A549 (cell line): ENCODE data around the gene VWF. TPM values are rescaled to one million over a fixed set of nuclear protein-coding genes. Genes with fewer than 3 reads are reported as not detected.
A peak's percentile ranks its signal among the peaks of the same experiment; 100 is the strongest.

ENCODE experiments used
- ATAC-seq, 2 experiments: fragments of 200-7000 bp in 1 of 2; fragments of >200 bp in 1 of 2; cut with Nextera tagmentation in 1 of 2; cut with Tn5 transposase in 1 of 2; 3 replicates each; pipeline versions ENCODE4 v1.8.0 to v1.9.1; 2018 to 2020; ENCODE audit warnings: mild to moderate bottlenecking in 1 of 2, moderate library complexity in 1 of 2
- CTCF ChIA-PET: fragments of 300-600 bp; sonication (Branson Sonifier 250); formaldehyde crosslinking; extraction: SDS; loops from one replicate; lab custom pipeline; 2021; ENCODE audit warnings: antibody characterized with exemption, inconsistent platforms; lab: Yijun Ruan, JAX
- POLR2A ChIA-PET: fragments of 350-600 bp; formaldehyde crosslinking; extraction: SDS; loops from one replicate; lab custom pipeline; 2021; ENCODE audit warnings: antibody characterized with exemption, inconsistent platforms; lab: Yijun Ruan, JAX
- DNase-seq, 2 experiments: peaks; one replicate each; pipeline versions ENCODE4 v3.0.0 to v3.0.0-alpha.2; 2011 to 2016; ENCODE audit warnings: low read depth in 1 of 2, low spot score in 1 of 2
- FAIRE-seq: peaks from 2 replicates; lab custom pipeline; 2011; peaks lifted over from hg19 to GRCh38; lab: Jason Lieb, UNC
- H3K27ac ChIP-seq, 2 experiments: fragments of >200 bp; sonication (Bioruptor Twin); formaldehyde crosslinking; 3 replicates each; pipeline ENCODE4 v1.5.1; 2016 to 2017
- H3K4me1 ChIP-seq: fragments of >200 bp; sonication (Bioruptor Twin); formaldehyde crosslinking; 3 replicates; pipeline ENCODE4 v1.6.1; 2016
- H3K4me2 ChIP-seq: fragments of >200 bp; sonication (Bioruptor Twin); formaldehyde crosslinking; 3 replicates; pipeline ENCODE4 v1.6.1; 2016
- H3K4me3 ChIP-seq: fragments of >200 bp; sonication (Bioruptor Twin); formaldehyde crosslinking; 3 replicates; pipeline ENCODE4 v1.5.1; 2016
- H3K9me3 ChIP-seq: fragments of >200 bp; sonication (Bioruptor Twin); formaldehyde crosslinking; 3 replicates; pipeline ENCODE4 v1.6.1; 2016
- BHLHE40 ChIP-seq: IDR thresholded peaks from 2 replicates; pipeline ENCODE4 v1.6.1; 2012; ENCODE audit warnings: low read depth, low read length, inconsistent platforms
- CBX2 ChIP-seq: fragments of 200-600 bp; sonication (generic); IDR thresholded peaks from 2 replicates; pipeline ENCODE4 v1.6.1; 2016; ENCODE audit warnings: low read depth, mild to moderate bottlenecking, borderline replicate concordance
- CHD2 ChIP-seq: fragments of 150-350 bp; IDR thresholded peaks from 2 replicates; pipeline ENCODE4 v1.6.1; 2014; ENCODE audit warnings: low read length; ENCODE audit not compliant: partially characterized antibody
- EP300 ChIP-seq, 2 experiments: fragments of >200 bp; sonication (Bioruptor Twin); formaldehyde crosslinking; IDR thresholded peaks; 2 replicates in 1 of 2; 3 replicates in 1 of 2; pipeline ENCODE4 v1.6.1; 2016 to 2017
- FOSB ChIP-seq: fragments of 250-450 bp; sonication (Bioruptor Pico); IDR thresholded peaks from 2 replicates; pipeline ENCODE4 v1.5.0; 2020; ENCODE audit warnings: mild to moderate bottlenecking, moderate library complexity
- GATA3 ChIP-seq: IDR thresholded peaks from 2 replicates; pipeline ENCODE4 v1.6.1; 2012; ENCODE audit warnings: borderline replicate concordance
- KDM1A ChIP-seq: fragments of 200-600 bp; sonication (generic); IDR thresholded peaks from 2 replicates; pipeline ENCODE4 v1.6.1; 2016; ENCODE audit warnings: low read depth, mild to moderate bottlenecking
- MAZ ChIP-seq: fragments of 150-350 bp; IDR thresholded peaks from 2 replicates; pipeline ENCODE4 v1.6.1; 2014; ENCODE audit warnings: antibody characterized with exemption, low read depth, low read length, borderline replicate concordance
- NPAS2 ChIP-seq: fragments of 250-450 bp; sonication (Bioruptor Pico); IDR thresholded peaks from 2 replicates; pipeline ENCODE4 v1.8.0; 2022; ENCODE audit warnings: mild to moderate bottlenecking, moderate library complexity, borderline replicate concordance
- PHF8 ChIP-seq: fragments of 200-600 bp; sonication (generic); IDR thresholded peaks from 2 replicates; pipeline ENCODE4 v1.6.1; 2016; ENCODE audit warnings: low read depth, mild to moderate bottlenecking, antibody characterized with exemption, moderate library complexity, borderline replicate concordance
- POLR2A ChIP-seq: IDR thresholded peaks from 2 replicates; pipeline ENCODE4 v1.6.1; 2012; ENCODE audit warnings: mild to moderate bottlenecking, low read length
- RFX5 ChIP-seq: fragments of 450-650 bp; IDR thresholded peaks from 2 replicates; pipeline ENCODE4 v1.7.1; 2014; ENCODE audit warnings: antibody characterized with exemption, mild to moderate bottlenecking, moderate library complexity
- TP53 ChIP-seq: fragments of 250-450 bp; sonication (Bioruptor Pico); IDR thresholded peaks from 2 replicates; pipeline ENCODE4 v1.5.0; 2021; ENCODE audit warnings: mild to moderate bottlenecking, moderate library complexity
- WGBS: methylation state at CpG from one replicate; pipeline ENCODE4 v1.1.6; 2017; ENCODE audit errors: missing lambda C conversion rate; 5-methylcytosine and 5-hydroxymethylcytosine counted together
- polyA plus RNA-seq, 4 experiments: library from polyadenylated mRNA; depleted of rRNA in 3 of 4; stranded (reverse); fragments of >200 nt; fragmentation: RNase III in 1 of 4; extraction: RNeasy Plus Mini Kit Qiagen cat#74134 plus additional on column Dnase treatment in 1 of 4; gene quantifications; 2 replicates in 3 of 4; 3 replicates in 1 of 4; pipeline ENCODE4 v1.2.3, GENCODE V29; 2011 to 2017
- TF ChIP-seq, protein P1 (sequence below): fragments of 200-600 bp; sonication (generic); IDR thresholded peaks from 2 replicates; pipeline ENCODE4 v1.6.1; 2016; ENCODE audit warnings: antibody characterized with exemption, mild to moderate bottlenecking, moderate library complexity
- TF ChIP-seq, protein P2 (sequence below): fragments of >200 bp; sonication (Bioruptor Twin); formaldehyde crosslinking; IDR thresholded peaks from 3 replicates; pipeline ENCODE4 v1.6.1; 2016
- TF ChIP-seq, protein P3 (sequence below): fragments of >200 bp; sonication (Bioruptor Twin); formaldehyde crosslinking; IDR thresholded peaks from 3 replicates; pipeline ENCODE4 v1.5.1; 2016
- TF ChIP-seq, protein P4 (sequence below): fragments of 250-450 bp; sonication (Bioruptor Pico); IDR thresholded peaks from 2 replicates; pipeline ENCODE4 v1.5.0; 2021; ENCODE audit warnings: mild to moderate bottlenecking, moderate library complexity, borderline replicate concordance
- TF ChIP-seq, protein P5 (sequence below): fragments of 450-650 bp; IDR thresholded peaks from 2 replicates; pipeline ENCODE4 v1.6.1; 2014; ENCODE audit warnings: antibody characterized with exemption
- TF ChIP-seq, protein P6 (sequence below): IDR thresholded peaks from 2 replicates; pipeline ENCODE4 v1.6.1; 2012
- TF ChIP-seq, protein P7 (sequence below): fragments of 150-350 bp; IDR thresholded peaks from 2 replicates; pipeline ENCODE4 v1.6.1; 2014; ENCODE audit warnings: low read depth, mild to moderate bottlenecking, low read length

Gene VWF
- polyA plus RNA-seq, 2 of the 4 experiments (the other 2 are of a cell fraction), result 0.01 TPM; not detected in 1

DNA sequence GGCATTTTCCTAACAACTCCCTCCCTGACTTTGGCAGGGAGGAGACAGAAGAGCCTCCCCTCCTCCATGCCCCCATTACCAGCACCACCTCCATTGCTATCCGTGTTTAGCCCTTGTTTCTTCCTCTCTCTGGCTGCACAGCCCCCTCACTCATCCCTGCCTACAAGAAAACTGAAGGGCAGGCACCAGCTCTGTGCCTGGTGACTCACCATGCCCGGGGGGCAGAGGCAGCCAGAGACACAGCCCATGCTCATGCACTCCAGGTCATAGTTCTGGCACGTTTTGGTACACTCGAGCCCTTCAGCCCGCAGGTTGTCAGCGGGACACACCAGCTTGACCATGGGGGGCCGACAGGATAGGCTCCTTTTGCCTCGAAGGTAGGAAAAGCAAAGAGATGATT, 80.4 kb downstream of the VWF start:
- TF ChIP-seq, protein P1, sequence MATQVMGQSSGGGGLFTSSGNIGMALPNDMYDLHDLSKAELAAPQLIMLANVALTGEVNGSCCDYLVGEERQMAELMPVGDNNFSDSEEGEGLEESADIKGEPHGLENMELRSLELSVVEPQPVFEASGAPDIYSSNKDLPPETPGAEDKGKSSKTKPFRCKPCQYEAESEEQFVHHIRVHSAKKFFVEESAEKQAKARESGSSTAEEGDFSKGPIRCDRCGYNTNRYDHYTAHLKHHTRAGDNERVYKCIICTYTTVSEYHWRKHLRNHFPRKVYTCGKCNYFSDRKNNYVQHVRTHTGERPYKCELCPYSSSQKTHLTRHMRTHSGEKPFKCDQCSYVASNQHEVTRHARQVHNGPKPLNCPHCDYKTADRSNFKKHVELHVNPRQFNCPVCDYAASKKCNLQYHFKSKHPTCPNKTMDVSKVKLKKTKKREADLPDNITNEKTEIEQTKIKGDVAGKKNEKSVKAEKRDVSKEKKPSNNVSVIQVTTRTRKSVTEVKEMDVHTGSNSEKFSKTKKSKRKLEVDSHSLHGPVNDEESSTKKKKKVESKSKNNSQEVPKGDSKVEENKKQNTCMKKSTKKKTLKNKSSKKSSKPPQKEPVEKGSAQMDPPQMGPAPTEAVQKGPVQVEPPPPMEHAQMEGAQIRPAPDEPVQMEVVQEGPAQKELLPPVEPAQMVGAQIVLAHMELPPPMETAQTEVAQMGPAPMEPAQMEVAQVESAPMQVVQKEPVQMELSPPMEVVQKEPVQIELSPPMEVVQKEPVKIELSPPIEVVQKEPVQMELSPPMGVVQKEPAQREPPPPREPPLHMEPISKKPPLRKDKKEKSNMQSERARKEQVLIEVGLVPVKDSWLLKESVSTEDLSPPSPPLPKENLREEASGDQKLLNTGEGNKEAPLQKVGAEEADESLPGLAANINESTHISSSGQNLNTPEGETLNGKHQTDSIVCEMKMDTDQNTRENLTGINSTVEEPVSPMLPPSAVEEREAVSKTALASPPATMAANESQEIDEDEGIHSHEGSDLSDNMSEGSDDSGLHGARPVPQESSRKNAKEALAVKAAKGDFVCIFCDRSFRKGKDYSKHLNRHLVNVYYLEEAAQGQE, result no peak
- TF ChIP-seq FOSB (CRISPR knock-in tag) (no peak), CHD2 (no peak), MAZ (no peak), BHLHE40 (no peak), KDM1A (no peak), EP300 (IDR thresholded peaks at IDR 0.05) (no peak), CBX2 (no peak), GATA3 (no peak), POLR2A (no peak), PHF8 (no peak), TP53 (no peak), NPAS2 (CRISPR knock-in tag) (no peak), RFX5 (no peak)
- TF ChIP-seq, protein P2, sequence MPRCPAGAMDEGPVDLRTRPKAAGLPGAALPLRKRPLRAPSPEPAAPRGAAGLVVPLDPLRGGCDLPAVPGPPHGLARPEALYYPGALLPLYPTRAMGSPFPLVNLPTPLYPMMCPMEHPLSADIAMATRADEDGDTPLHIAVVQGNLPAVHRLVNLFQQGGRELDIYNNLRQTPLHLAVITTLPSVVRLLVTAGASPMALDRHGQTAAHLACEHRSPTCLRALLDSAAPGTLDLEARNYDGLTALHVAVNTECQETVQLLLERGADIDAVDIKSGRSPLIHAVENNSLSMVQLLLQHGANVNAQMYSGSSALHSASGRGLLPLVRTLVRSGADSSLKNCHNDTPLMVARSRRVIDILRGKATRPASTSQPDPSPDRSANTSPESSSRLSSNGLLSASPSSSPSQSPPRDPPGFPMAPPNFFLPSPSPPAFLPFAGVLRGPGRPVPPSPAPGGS, result no peak
- TF ChIP-seq, protein P3, sequence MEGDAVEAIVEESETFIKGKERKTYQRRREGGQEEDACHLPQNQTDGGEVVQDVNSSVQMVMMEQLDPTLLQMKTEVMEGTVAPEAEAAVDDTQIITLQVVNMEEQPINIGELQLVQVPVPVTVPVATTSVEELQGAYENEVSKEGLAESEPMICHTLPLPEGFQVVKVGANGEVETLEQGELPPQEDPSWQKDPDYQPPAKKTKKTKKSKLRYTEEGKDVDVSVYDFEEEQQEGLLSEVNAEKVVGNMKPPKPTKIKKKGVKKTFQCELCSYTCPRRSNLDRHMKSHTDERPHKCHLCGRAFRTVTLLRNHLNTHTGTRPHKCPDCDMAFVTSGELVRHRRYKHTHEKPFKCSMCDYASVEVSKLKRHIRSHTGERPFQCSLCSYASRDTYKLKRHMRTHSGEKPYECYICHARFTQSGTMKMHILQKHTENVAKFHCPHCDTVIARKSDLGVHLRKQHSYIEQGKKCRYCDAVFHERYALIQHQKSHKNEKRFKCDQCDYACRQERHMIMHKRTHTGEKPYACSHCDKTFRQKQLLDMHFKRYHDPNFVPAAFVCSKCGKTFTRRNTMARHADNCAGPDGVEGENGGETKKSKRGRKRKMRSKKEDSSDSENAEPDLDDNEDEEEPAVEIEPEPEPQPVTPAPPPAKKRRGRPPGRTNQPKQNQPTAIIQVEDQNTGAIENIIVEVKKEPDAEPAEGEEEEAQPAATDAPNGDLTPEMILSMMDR, result no peak
- TF ChIP-seq, protein P4, sequence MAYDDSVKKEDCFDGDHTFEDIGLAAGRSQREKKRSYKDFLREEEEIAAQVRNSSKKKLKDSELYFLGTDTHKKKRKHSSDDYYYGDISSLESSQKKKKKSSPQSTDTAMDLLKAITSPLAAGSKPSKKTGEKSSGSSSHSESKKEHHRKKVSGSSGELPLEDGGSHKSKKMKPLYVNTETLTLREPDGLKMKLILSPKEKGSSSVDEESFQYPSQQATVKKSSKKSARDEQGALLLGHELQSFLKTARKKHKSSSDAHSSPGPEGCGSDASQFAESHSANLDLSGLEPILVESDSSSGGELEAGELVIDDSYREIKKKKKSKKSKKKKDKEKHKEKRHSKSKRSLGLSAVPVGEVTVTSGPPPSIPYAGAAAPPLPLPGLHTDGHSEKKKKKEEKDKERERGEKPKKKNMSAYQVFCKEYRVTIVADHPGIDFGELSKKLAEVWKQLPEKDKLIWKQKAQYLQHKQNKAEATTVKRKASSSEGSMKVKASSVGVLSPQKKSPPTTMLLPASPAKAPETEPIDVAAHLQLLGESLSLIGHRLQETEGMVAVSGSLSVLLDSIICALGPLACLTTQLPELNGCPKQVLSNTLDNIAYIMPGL (CRISPR knock-in tag), result no peak
- TF ChIP-seq, protein P5, sequence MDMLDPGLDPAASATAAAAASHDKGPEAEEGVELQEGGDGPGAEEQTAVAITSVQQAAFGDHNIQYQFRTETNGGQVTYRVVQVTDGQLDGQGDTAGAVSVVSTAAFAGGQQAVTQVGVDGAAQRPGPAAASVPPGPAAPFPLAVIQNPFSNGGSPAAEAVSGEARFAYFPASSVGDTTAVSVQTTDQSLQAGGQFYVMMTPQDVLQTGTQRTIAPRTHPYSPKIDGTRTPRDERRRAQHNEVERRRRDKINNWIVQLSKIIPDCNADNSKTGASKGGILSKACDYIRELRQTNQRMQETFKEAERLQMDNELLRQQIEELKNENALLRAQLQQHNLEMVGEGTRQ, result no peak
- TF ChIP-seq, protein P6, sequence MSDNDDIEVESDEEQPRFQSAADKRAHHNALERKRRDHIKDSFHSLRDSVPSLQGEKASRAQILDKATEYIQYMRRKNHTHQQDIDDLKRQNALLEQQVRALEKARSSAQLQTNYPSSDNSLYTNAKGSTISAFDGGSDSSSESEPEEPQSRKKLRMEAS, result no peak
- TF ChIP-seq, protein P7, sequence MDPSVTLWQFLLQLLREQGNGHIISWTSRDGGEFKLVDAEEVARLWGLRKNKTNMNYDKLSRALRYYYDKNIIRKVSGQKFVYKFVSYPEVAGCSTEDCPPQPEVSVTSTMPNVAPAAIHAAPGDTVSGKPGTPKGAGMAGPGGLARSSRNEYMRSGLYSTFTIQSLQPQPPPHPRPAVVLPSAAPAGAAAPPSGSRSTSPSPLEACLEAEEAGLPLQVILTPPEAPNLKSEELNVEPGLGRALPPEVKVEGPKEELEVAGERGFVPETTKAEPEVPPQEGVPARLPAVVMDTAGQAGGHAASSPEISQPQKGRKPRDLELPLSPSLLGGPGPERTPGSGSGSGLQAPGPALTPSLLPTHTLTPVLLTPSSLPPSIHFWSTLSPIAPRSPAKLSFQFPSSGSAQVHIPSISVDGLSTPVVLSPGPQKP, result no peak
- TF ChIP-seq, all 56 proteins: peak for 0
- H3K9me3 ChIP-seq, result no peaks in the 10 kb centered on the region
- ATAC-seq, result no peak
- CTCF ChIA-PET, result interaction anchor here (1.2 to 15.4 kb wide), 3 partner anchors 54 to 240 kb away, joined by 6 to 361 read pairs (median 52); no protein-coding TSS in a partner anchor
- no peak overlapping the region for H3K27ac ChIP-seq
- POLR2A ChIA-PET, result no interaction called here
- peak overlapping the region; percentile 18; the same call in 1 of the 3 replicates for H3K4me2 ChIP-seq
- H3K4me1 ChIP-seq, result peaks cover 7% of the 10 kb centered on the region; the same call in 2 of the 3 replicates
- DNase-seq, result no peak
- no peak for FAIRE-seq
- no peak overlapping the region for H3K4me3 ChIP-seq
- WGBS, result 24% methylated on average over 8 of the region's 8 CpGs
